GM12878 (cell line): ENCODE measurements around the gene ANKS4B. TPM values are rescaled to one million over a fixed set of nuclear protein-coding genes. Genes with fewer than 3 reads are reported as not detected.

Source experiments
- BACH1 ChIP-seq: fragments of 450-650 bp; IDR thresholded peaks from 2 replicates; pipeline ENCODE4 v1.6.1; 2017; ENCODE audit warnings: mild to moderate bottlenecking, borderline replicate concordance
- BMI1 ChIP-seq: fragments of 450-650 bp; IDR thresholded peaks from 2 replicates; pipeline ENCODE4 v1.6.1; 2016; ENCODE audit warnings: mild to moderate bottlenecking, moderate library complexity, borderline replicate concordance
- CEBPB ChIP-seq, 2 experiments: fragments of 150-350 bp in 1 of 2; IDR thresholded peaks; 2 replicates each; pipeline ENCODE4 v1.6.1; 2012 to 2014; ENCODE audit warnings: low read depth in 2 of 2, low read length in 2 of 2, borderline replicate concordance in 1 of 2, inconsistent platforms in 1 of 2
- CEBPZ ChIP-seq: fragments of 150-350 bp; IDR thresholded peaks from 2 replicates; pipeline ENCODE4 v1.6.1; 2016; ENCODE audit warnings: low read depth, low read length
- CHD4 ChIP-seq: fragments of 200-600 bp; sonication (generic); IDR thresholded peaks from 2 replicates; pipeline ENCODE4 v1.6.1; 2016; ENCODE audit warnings: mild to moderate bottlenecking
- E2F8 ChIP-seq: fragments of 450-650 bp; IDR thresholded peaks from 2 replicates; pipeline ENCODE4 v1.6.1; 2018; ENCODE audit warnings: mild to moderate bottlenecking, low read depth, moderate library complexity; ENCODE audit not compliant: partially characterized antibody
- EP300 ChIP-seq, 2 experiments: fragments of 150-350 bp in 1 of 2; IDR thresholded peaks; 2 replicates each; pipeline ENCODE4 v1.6.1; 2011 to 2012; ENCODE audit warnings: low read depth in 2 of 2, low read length in 2 of 2, borderline replicate concordance in 1 of 2, improper control_type of control experiment in 1 of 2, inconsistent platforms in 1 of 2; ENCODE audit not compliant: control insufficient read depth in 1 of 2
- HCFC1 ChIP-seq: fragments of 150-350 bp; IDR thresholded peaks from 2 replicates; pipeline ENCODE4 v1.6.1; 2014; ENCODE audit warnings: low read length
- IKZF1 ChIP-seq: fragments of 450-650 bp; conservative IDR thresholded peaks from 2 replicates; pipeline ENCODE4 v1.6.1; 2017; ENCODE audit warnings: antibody characterized with exemption, mild to moderate bottlenecking
- MEF2A ChIP-seq: IDR thresholded peaks from 2 replicates; pipeline ENCODE4 v1.6.1; 2011; ENCODE audit warnings: low read depth, mild to moderate bottlenecking, low read length, moderate library complexity; ENCODE audit not compliant: insufficient read depth
- MXI1 ChIP-seq: fragments of 150-350 bp; IDR thresholded peaks from 2 replicates; pipeline ENCODE4 v1.6.1; 2011; ENCODE audit warnings: low read depth, mild to moderate bottlenecking, inconsistent platforms, low read length, improper control_type of control experiment
- NFIC ChIP-seq: IDR thresholded peaks from 2 replicates; pipeline ENCODE4 v1.6.1; 2012; ENCODE audit warnings: low read depth, mild to moderate bottlenecking, inconsistent platforms, low read length, moderate library complexity
- NR2F1 ChIP-seq: fragments of 450-650 bp; conservative IDR thresholded peaks from 2 replicates; pipeline ENCODE4 v1.6.1; 2017; ENCODE audit warnings: mild to moderate bottlenecking
- RBBP5 ChIP-seq: fragments of 200-600 bp; sonication (generic); conservative IDR thresholded peaks from 2 replicates; pipeline ENCODE4 v1.6.1; 2016
- SMAD5 ChIP-seq: IDR thresholded peaks from 2 replicates; pipeline ENCODE4 v1.6.1; 2016; ENCODE audit warnings: antibody characterized with exemption, low read depth
- TCF7 ChIP-seq: IDR thresholded peaks from 2 replicates; pipeline ENCODE4 v1.6.1; 2014; ENCODE audit warnings: antibody characterized with exemption, borderline replicate concordance
- ZNF274 ChIP-seq: IDR thresholded peaks from one replicate; pipeline ENCODE4 v1.8.0; 2011; ENCODE audit not compliant: insufficient read length, insufficient read depth
- polyA plus RNA-seq, 11 experiments: library from polyadenylated mRNA; depleted of rRNA in 4 of 11; unstranded in 6 of 11; stranded (reverse) in 5 of 11; fragments of >200 nt; fragmentation: Nextera tagmentation in 4 of 11; fragmentation: Illumina TruSeq in 1 of 11; extraction: Ambion mirVana in 4 of 11; extraction: Trizol in 1 of 11; gene quantifications; 1 replicate in 1 of 11; 2 replicates in 10 of 11; pipeline versions ENCODE4 v1.2.1 to v1.2.3, GENCODE V29; 2011 to 2016; ENCODE audit warnings: inconsistent platforms in 2 of 11, missing spikeins in 2 of 11, low read depth in 1 of 11
- total RNA-seq, 4 experiments: library from RNA; depleted of rRNA in 3 of 4; stranded (reverse); fragments of >200 nt in 3 of 4; fragmentation: Illumina TruSeq in 1 of 4; extraction: Trizol in 1 of 4; gene quantifications; 2 replicates each; pipeline versions ENCODE4 v1.2.1 to v1.2.3, GENCODE V29; 2013 to 2021
- TF ChIP-seq, protein P1 (sequence below): fragments of 450-650 bp; formaldehyde crosslinking; IDR thresholded peaks from 2 replicates; pipeline ENCODE4 v1.4.0; 2022; ENCODE audit warnings: mild to moderate bottlenecking, moderate library complexity

The ANKS4B gene
- total and polyA plus RNA-seq, 10 of the 15 experiments (the other 5 are each of a cell fraction or from before 2014, with no cell fraction given): 0.01 to 0.11 (median 0.05) TPM; not detected in 6

- peak in 1 of 2 experiments; percentile 88; a peak in 3 of 4 replicates for TF ChIP-seq EP300 (IDR thresholded peaks at IDR 0.05; ENCODE audit: borderline replicate concordance in 1 of 2, control insufficient read depth in 1 of 2, low read depth in 2 of 2, low read length in 2 of 2)
- TF ChIP-seq, protein P1, sequence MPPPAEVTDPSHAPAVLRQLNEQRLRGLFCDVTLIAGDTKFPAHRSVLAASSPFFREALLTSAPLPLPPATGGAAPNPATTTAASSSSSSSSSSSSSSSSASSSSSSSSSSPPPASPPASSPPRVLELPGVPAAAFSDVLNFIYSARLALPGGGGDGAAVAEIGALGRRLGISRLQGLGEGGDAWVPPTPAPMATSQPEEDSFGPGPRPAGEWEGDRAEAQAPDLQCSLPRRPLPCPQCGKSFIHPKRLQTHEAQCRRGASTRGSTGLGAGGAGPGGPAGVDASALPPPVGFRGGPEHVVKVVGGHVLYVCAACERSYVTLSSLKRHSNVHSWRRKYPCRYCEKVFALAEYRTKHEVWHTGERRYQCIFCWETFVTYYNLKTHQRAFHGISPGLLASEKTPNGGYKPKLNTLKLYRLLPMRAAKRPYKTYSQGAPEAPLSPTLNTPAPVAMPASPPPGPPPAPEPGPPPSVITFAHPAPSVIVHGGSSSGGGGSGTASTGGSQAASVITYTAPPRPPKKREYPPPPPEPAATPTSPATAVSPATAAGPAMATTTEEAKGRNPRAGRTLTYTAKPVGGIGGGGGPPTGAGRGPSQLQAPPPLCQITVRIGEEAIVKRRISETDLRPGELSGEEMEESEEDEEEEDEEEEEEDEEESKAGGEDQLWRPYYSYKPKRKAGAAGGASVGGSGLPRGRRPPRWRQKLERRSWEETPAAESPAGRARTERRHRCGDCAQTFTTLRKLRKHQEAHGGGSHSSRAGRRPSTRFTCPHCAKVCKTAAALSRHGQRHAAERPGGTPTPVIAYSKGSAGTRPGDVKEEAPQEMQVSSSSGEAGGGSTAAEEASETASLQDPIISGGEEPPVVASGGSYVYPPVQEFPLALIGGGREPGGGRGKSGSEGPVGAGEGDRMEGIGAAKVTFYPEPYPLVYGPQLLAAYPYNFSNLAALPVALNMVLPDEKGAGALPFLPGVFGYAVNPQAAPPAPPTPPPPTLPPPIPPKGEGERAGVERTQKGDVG (CRISPR knock-in tag): no peak
- no peak for TF ChIP-seq MXI1
- peak; percentile 59; the same call in 1 of the 2 replicates for TF ChIP-seq NR2F1
- 0 out of 2 replicates have a peak, but pooled peaks have one; percentile 45 for TF ChIP-seq TCF7
- peak; percentile 93 for TF ChIP-seq NFIC
- TF ChIP-seq CHD4: no peak
- peak; percentile 85; the same call in 1 of the 2 replicates for TF ChIP-seq BACH1
- peak; percentile 72 for TF ChIP-seq MEF2A
- no peak for TF ChIP-seq SMAD5
- TF ChIP-seq RBBP5: no peak
- peak; percentile 79 for TF ChIP-seq BMI1
- no peak for TF ChIP-seq ZNF274
- no peak for TF ChIP-seq HCFC1
- peak; percentile 97 for TF ChIP-seq IKZF1
- TF ChIP-seq E2F8: no peak
- TF ChIP-seq CEBPB (IDR thresholded peaks at IDR 0.05; ENCODE audit: borderline replicate concordance in 1 of 2, low read depth in 2 of 2, low read length in 2 of 2): no peak
- TF ChIP-seq CEBPZ: no peak
Measured at GRCh38 chr16:21274172-21274726, 40.8 kb downstream of the ANKS4B start (continued).
